OCI-LY7 (cell line): ENCODE measurements around the gene IQCH.

ENCODE experiments used
- EZH2phosphoT487 ChIP-seq: fragments of 200-600 bp; sonication (generic); IDR thresholded peaks from 2 replicates; pipeline ENCODE4 v1.6.1; 2018; ENCODE audit warnings: low read depth, borderline replicate concordance, mild to moderate bottlenecking, mixed run types, antibody characterized with exemption, low read length, moderate library complexity, mixed read lengths
- TF ChIP-seq, protein P1 (sequence below): fragments of 200-600 bp; sonication (generic); conservative IDR thresholded peaks from 2 replicates; pipeline ENCODE4 v1.5.1; 2014; ENCODE audit warnings: mild to moderate bottlenecking, antibody characterized with exemption, low read length, moderate library complexity, mixed read lengths

DNA sequence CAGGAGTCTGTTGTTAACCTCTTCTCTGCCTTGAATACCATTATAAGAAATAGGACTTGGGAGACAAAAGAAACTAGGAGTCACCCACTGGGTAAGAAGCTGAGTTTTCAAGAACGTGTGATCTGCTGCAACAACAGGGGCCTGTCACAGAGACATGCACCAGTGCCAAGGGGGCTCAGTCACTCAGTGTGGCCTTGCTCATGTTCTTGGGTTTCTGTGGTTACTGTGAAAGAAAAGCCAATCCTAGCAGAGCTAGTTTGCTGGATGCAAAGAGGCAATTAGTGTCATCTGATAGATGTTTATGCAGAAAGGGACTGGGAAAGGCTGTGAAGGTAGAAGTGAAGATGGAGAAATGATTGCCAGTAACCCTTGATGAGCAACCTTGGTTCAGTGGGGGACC lies 126.3 kb downstream of the IQCH start:
- TF ChIP-seq, protein P1, sequence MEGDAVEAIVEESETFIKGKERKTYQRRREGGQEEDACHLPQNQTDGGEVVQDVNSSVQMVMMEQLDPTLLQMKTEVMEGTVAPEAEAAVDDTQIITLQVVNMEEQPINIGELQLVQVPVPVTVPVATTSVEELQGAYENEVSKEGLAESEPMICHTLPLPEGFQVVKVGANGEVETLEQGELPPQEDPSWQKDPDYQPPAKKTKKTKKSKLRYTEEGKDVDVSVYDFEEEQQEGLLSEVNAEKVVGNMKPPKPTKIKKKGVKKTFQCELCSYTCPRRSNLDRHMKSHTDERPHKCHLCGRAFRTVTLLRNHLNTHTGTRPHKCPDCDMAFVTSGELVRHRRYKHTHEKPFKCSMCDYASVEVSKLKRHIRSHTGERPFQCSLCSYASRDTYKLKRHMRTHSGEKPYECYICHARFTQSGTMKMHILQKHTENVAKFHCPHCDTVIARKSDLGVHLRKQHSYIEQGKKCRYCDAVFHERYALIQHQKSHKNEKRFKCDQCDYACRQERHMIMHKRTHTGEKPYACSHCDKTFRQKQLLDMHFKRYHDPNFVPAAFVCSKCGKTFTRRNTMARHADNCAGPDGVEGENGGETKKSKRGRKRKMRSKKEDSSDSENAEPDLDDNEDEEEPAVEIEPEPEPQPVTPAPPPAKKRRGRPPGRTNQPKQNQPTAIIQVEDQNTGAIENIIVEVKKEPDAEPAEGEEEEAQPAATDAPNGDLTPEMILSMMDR, result no peak
- no peak for TF ChIP-seq EZH2phosphoT487
